WTC11 (cell line): ENCODE results near the gene RFK. TPM values are rescaled to one million over a fixed set of nuclear protein-coding genes. Genes with fewer than 3 reads are reported as not detected.

Source experiments
- ATAC-seq: fragments of 200-7000 bp; cut with Tn5 transposase; 2 replicates; pipeline ENCODE4 v1.10.0; 2021; ENCODE audit warnings: mild to moderate bottlenecking, moderate library complexity
- CTCF ChIA-PET: fragments of 300-600 bp; sonication (Branson Sonifier 250); formaldehyde crosslinking; loops from one replicate; lab custom pipeline; 2021; ENCODE audit warnings: antibody characterized with exemption; lab: Charles Lee
- POLR2A ChIA-PET: fragments of 350-600 bp; sonication (Branson Sonifier 250); formaldehyde crosslinking; loops from one replicate; lab custom pipeline; 2021; ENCODE audit warnings: antibody characterized with exemption; lab: Charles Lee
- DNase-seq: peaks from one replicate; pipeline ENCODE4 v3.0.0; 2021; ENCODE audit warnings: low spot score
- H3K27ac Mint-ChIP-seq: 2 replicates; pipeline ENCODE4 v1.8.0; 2021; ENCODE audit warnings: mixed read lengths
- H3K27me3 Mint-ChIP-seq: 2 replicates; pipeline ENCODE4 v1.8.0; 2021; ENCODE audit warnings: low read depth, mild to moderate bottlenecking, moderate library complexity, mixed read lengths
- H3K36me3 Mint-ChIP-seq: 2 replicates; pipeline ENCODE4 v1.8.0; 2021; ENCODE audit warnings: mixed read lengths
- H3K4me1 Mint-ChIP-seq: 2 replicates; pipeline ENCODE4 v1.8.0; 2022; ENCODE audit warnings: mixed read lengths
- H3K4me3 Mint-ChIP-seq: 2 replicates; pipeline ENCODE4 v1.8.0; 2021; ENCODE audit warnings: mild to moderate bottlenecking, moderate library complexity, mixed read lengths
- H3K9me3 Mint-ChIP-seq: 2 replicates; pipeline ENCODE4 v1.8.0; 2021; ENCODE audit warnings: mixed read lengths
- CTCF ChIP-seq: fragments of 200-600 bp; IDR thresholded peaks from 2 replicates; pipeline ENCODE4 v1.8.0; 2022; ENCODE audit warnings: antibody characterized with exemption
- FOXJ3 ChIP-seq: sonication (generic); formaldehyde crosslinking; IDR thresholded peaks from 2 replicates; pipeline ENCODE4 v1.9.0; 2021; ENCODE audit warnings: missing genetic modification reagents, mild to moderate bottlenecking, borderline replicate concordance
- FOXP4 ChIP-seq: sonication (generic); formaldehyde crosslinking; IDR thresholded peaks from 2 replicates; pipeline ENCODE4 v1.8.0; 2022; ENCODE audit warnings: mild to moderate bottlenecking, missing genetic modification reagents
- GABPB1 ChIP-seq: sonication (generic); formaldehyde crosslinking; IDR thresholded peaks from 2 replicates; pipeline ENCODE4 v1.8.1; 2023; ENCODE audit warnings: mild to moderate bottlenecking, missing genetic modification reagents
- HMGXB4 ChIP-seq: sonication (generic); formaldehyde crosslinking; IDR thresholded peaks from 2 replicates; pipeline ENCODE4 v1.8.1; 2023; ENCODE audit warnings: mild to moderate bottlenecking, moderate library complexity, missing genetic modification reagents
- NR1H2 ChIP-seq: sonication (generic); formaldehyde crosslinking; IDR thresholded peaks from 2 replicates; pipeline ENCODE4 v1.9.0; 2021; ENCODE audit warnings: mild to moderate bottlenecking, moderate library complexity, missing genetic modification reagents
- NR2C2 ChIP-seq: sonication (generic); formaldehyde crosslinking; IDR thresholded peaks from 2 replicates; pipeline ENCODE4 v1.8.0; 2022; ENCODE audit warnings: mild to moderate bottlenecking, missing genetic modification reagents
- NR3C1 ChIP-seq: sonication (generic); formaldehyde crosslinking; conservative IDR thresholded peaks from 2 replicates; pipeline ENCODE4 v1.8.1; 2023; ENCODE audit warnings: low read depth, mild to moderate bottlenecking, missing genetic modification reagents
- RORB ChIP-seq: fragments of 250-450 bp; sonication (Bioruptor Pico); IDR thresholded peaks from 2 replicates; pipeline ENCODE4 v1.9.0; 2021; ENCODE audit warnings: mild to moderate bottlenecking
- TEAD4 ChIP-seq: sonication (generic); formaldehyde crosslinking; IDR thresholded peaks from 2 replicates; pipeline ENCODE4 v1.8.0; 2022; ENCODE audit warnings: mild to moderate bottlenecking, missing genetic modification reagents
- ZNF423 ChIP-seq: fragments of 250-450 bp; sonication (Bioruptor Pico); IDR thresholded peaks from 2 replicates; pipeline ENCODE4 v2.1.2; 2022; ENCODE audit warnings: mild to moderate bottlenecking, moderate library complexity
- ZNF671 ChIP-seq: fragments of 250-450 bp; sonication (Bioruptor Pico); IDR thresholded peaks from 2 replicates; pipeline ENCODE4 v1.8.0; 2021; ENCODE audit warnings: mild to moderate bottlenecking
- total RNA-seq: library from RNA; stranded (reverse); gene quantifications from 3 replicates; pipeline ENCODE4 v1.2.3, GENCODE V29; 2021
- TF ChIP-seq, protein P1 (sequence below): sonication (generic); formaldehyde crosslinking; IDR thresholded peaks from 2 replicates; pipeline ENCODE4 v1.8.0; 2022; ENCODE audit warnings: mild to moderate bottlenecking, missing genetic modification reagents
- TF ChIP-seq, protein P2 (sequence below): fragments of 250-450 bp; sonication (Bioruptor Pico); IDR thresholded peaks from 2 replicates; pipeline ENCODE4 v1.9.0; 2021; ENCODE audit warnings: mild to moderate bottlenecking, borderline replicate concordance
- TF ChIP-seq, protein P3 (sequence below): sonication (generic); formaldehyde crosslinking; IDR thresholded peaks from 2 replicates; pipeline ENCODE4 v1.8.1; 2023; ENCODE audit warnings: mild to moderate bottlenecking, missing genetic modification reagents, moderate library complexity
- TF ChIP-seq, protein P4 (sequence below): sonication (generic); formaldehyde crosslinking; IDR thresholded peaks from 2 replicates; pipeline ENCODE4 v1.8.0; 2023; ENCODE audit warnings: missing genetic modification reagents
- TF ChIP-seq, protein P5 (sequence below): sonication (generic); formaldehyde crosslinking; IDR thresholded peaks from 2 replicates; pipeline ENCODE4 v1.8.1; 2022; ENCODE audit warnings: low read depth, missing genetic modification reagents, borderline replicate concordance

RFK gene
- total RNA-seq, 1 experiment from 2014 or later = 14.9 TPM

GRCh38 chr9:76373173-76373783, 20.9 kb downstream of the RFK start:
- POLR2A ChIA-PET = interaction anchor here (1.3 kb wide), 1 partner anchor 21 kb away, joined by 3 read pairs; the partner anchor contains the start of gene RFK
- H3K36me3 Mint-ChIP-seq = no peaks in the 10 kb centered on the region
- peaks cover 7% of the 10 kb centered on the region for H3K4me1 Mint-ChIP-seq
- CTCF ChIA-PET = no interaction called here
- no peak for DNase-seq
- H3K9me3 Mint-ChIP-seq = no peaks in the 10 kb centered on the region
- no peak overlapping the region for H3K4me3 Mint-ChIP-seq
- H3K27ac Mint-ChIP-seq = no peak overlapping the region
- H3K27me3 Mint-ChIP-seq = no peaks in the 10 kb centered on the region
- TF ChIP-seq HMGXB4 (CRISPR knock-in tag) (no peak), CTCF (no peak), GABPB1 (peak; percentile 63; the same call in 1 of the 2 replicates), RORB (CRISPR knock-in tag) (no peak)
- no peak for ATAC-seq

DNA sequence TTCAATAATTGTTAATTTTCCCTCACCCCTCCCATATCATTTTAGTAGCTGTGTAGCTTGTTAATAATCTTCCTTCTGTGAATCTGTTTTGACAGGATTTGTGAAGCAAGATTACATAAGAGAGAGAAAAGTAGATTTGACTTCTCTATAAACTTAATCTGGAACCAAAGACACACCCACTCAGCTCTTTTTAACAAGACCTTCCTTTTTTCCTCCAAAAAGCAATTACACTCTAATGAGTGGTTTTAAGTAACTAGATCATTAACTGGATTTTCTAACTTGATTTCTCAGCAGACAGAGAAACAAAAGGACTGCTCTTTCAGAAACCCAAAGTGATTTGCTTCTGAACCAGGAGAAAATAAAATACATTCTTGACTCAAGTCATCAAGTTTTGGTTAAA, 21.9 kb downstream of the RFK start:
- ChIA-PET POLR2A (no interaction called here), CTCF (no interaction called here)
- Mint-ChIP-seq H3K27ac (no peak overlapping the region), H3K27me3 (no peaks in the 10 kb centered on the region), H3K9me3 (peaks cover 4% of the 10 kb centered on the region), H3K4me1 (peaks cover 7% of the 10 kb centered on the region), H3K4me3 (no peak overlapping the region), H3K36me3 (no peaks in the 10 kb centered on the region)
- TF ChIP-seq TEAD4 (no peak), ZNF423 (CRISPR knock-in tag) (no peak), NR3C1 (no peak)
- TF ChIP-seq, protein P1, sequence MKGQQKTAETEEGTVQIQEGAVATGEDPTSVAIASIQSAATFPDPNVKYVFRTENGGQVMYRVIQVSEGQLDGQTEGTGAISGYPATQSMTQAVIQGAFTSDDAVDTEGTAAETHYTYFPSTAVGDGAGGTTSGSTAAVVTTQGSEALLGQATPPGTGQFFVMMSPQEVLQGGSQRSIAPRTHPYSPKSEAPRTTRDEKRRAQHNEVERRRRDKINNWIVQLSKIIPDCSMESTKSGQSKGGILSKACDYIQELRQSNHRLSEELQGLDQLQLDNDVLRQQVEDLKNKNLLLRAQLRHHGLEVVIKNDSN (CRISPR knock-in tag) = no peak
- TF ChIP-seq, protein P2, sequence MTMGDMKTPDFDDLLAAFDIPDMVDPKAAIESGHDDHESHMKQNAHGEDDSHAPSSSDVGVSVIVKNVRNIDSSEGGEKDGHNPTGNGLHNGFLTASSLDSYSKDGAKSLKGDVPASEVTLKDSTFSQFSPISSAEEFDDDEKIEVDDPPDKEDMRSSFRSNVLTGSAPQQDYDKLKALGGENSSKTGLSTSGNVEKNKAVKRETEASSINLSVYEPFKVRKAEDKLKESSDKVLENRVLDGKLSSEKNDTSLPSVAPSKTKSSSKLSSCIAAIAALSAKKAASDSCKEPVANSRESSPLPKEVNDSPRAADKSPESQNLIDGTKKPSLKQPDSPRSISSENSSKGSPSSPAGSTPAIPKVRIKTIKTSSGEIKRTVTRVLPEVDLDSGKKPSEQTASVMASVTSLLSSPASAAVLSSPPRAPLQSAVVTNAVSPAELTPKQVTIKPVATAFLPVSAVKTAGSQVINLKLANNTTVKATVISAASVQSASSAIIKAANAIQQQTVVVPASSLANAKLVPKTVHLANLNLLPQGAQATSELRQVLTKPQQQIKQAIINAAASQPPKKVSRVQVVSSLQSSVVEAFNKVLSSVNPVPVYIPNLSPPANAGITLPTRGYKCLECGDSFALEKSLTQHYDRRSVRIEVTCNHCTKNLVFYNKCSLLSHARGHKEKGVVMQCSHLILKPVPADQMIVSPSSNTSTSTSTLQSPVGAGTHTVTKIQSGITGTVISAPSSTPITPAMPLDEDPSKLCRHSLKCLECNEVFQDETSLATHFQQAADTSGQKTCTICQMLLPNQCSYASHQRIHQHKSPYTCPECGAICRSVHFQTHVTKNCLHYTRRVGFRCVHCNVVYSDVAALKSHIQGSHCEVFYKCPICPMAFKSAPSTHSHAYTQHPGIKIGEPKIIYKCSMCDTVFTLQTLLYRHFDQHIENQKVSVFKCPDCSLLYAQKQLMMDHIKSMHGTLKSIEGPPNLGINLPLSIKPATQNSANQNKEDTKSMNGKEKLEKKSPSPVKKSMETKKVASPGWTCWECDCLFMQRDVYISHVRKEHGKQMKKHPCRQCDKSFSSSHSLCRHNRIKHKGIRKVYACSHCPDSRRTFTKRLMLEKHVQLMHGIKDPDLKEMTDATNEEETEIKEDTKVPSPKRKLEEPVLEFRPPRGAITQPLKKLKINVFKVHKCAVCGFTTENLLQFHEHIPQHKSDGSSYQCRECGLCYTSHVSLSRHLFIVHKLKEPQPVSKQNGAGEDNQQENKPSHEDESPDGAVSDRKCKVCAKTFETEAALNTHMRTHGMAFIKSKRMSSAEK (CRISPR knock-in tag) = no peak
- TF ChIP-seq, protein P3, sequence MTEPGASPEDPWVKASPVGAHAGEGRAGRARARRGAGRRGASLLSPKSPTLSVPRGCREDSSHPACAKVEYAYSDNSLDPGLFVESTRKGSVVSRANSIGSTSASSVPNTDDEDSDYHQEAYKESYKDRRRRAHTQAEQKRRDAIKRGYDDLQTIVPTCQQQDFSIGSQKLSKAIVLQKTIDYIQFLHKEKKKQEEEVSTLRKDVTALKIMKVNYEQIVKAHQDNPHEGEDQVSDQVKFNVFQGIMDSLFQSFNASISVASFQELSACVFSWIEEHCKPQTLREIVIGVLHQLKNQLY (CRISPR knock-in tag) = no peak
- TF ChIP-seq, protein P4, sequence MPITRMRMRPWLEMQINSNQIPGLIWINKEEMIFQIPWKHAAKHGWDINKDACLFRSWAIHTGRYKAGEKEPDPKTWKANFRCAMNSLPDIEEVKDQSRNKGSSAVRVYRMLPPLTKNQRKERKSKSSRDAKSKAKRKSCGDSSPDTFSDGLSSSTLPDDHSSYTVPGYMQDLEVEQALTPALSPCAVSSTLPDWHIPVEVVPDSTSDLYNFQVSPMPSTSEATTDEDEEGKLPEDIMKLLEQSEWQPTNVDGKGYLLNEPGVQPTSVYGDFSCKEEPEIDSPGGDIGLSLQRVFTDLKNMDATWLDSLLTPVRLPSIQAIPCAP (CRISPR knock-in tag) = no peak
- DNase-seq (no peak), ATAC-seq (no peak)

DNA sequence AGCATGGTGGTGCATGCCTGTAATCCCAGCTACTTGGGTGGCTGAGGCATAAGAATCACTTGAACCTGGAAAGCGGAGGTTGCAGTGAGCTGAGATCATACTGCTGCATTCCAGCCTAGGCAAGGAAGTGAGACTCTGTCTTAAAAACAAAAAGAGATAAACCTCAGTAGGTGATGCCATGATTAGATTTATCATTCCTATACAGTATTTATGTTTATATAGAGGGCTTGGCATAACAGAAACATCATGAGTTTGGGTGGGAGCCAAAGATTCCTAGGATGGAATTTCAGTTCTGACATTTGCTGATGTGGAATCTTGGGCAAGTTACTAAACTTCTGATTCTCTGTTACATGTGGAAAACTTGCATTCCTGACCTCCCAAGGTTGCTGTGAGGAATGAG, 22.3 kb downstream of the RFK start:
- H3K9me3 Mint-ChIP-seq = peaks cover 4% of the 10 kb centered on the region
- DNase-seq (no peak), ATAC-seq (no peak)
- H3K27ac Mint-ChIP-seq = no peak overlapping the region
- H3K36me3 Mint-ChIP-seq = no peaks in the 10 kb centered on the region
- no peak overlapping the region for H3K4me3 Mint-ChIP-seq
- H3K4me1 Mint-ChIP-seq = peaks cover 7% of the 10 kb centered on the region
- ChIA-PET POLR2A (no interaction called here), CTCF (no interaction called here)
- no peaks in the 10 kb centered on the region for H3K27me3 Mint-ChIP-seq
- TF ChIP-seq FOXP4 (no peak), ZNF671 (CRISPR knock-in tag) (no peak), NR1H2 (CRISPR knock-in tag) (no peak), NR2C2 (CRISPR knock-in tag) (no peak), FOXJ3 (CRISPR knock-in tag) (no peak)
- TF ChIP-seq, protein P5, sequence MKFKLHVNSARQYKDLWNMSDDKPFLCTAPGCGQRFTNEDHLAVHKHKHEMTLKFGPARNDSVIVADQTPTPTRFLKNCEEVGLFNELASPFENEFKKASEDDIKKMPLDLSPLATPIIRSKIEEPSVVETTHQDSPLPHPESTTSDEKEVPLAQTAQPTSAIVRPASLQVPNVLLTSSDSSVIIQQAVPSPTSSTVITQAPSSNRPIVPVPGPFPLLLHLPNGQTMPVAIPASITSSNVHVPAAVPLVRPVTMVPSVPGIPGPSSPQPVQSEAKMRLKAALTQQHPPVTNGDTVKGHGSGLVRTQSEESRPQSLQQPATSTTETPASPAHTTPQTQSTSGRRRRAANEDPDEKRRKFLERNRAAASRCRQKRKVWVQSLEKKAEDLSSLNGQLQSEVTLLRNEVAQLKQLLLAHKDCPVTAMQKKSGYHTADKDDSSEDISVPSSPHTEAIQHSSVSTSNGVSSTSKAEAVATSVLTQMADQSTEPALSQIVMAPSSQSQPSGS (CRISPR knock-in tag) = no peak
